IMR-90 (cell line): Measurements from ENCODE around the gene GFOD2. TPM values are rescaled to one million over a fixed set of nuclear protein-coding genes. Genes with fewer than 3 reads are reported as not detected.

ENCODE experiments used
- ATAC-seq: fragments of 200-7000 bp; cut with Tn5 transposase; 2 replicates; pipeline ENCODE4 v1.9.1; 2020; ENCODE audit warnings: low read depth, mild to moderate bottlenecking, moderate library complexity
- BruUV-seq: library from RNA; stranded (reverse); fragments of 400-500 nt; replicated peaks from 2 replicates; lab custom pipeline; 2021; lab: Mats Ljungman, UMichigan
- CTCF ChIA-PET: fragments of 300-600 bp; formaldehyde crosslinking; extraction: SDS; loops from one replicate; lab custom pipeline; 2021; ENCODE audit warnings: antibody characterized with exemption; lab: Yijun Ruan, JAX
- POLR2A ChIA-PET: fragments of 300-600 bp; sonication (Branson Sonifier 250); formaldehyde crosslinking; loops from one replicate; lab custom pipeline; 2022; ENCODE audit warnings: antibody characterized with exemption; ENCODE audit not compliant: unreplicated experiment; lab: Charles Lee
- DNase-seq: peaks from one replicate; pipeline ENCODE4 v3.0.0; 2013
- H2AFZ ChIP-seq: replicated peaks from 2 replicates; pipeline ENCODE3; 2013; ENCODE audit warnings: low read length, mild to moderate bottlenecking; ENCODE audit not compliant: poor library complexity
- H2AK5ac ChIP-seq: 2 replicates; pipeline ENCODE4 v1.6.1; 2013; ENCODE audit warnings: low read depth, low read length, inconsistent platforms
- H2AK9ac ChIP-seq: replicated peaks from 2 replicates; pipeline ENCODE3; 2013; ENCODE audit warnings: mild to moderate bottlenecking, low read depth, low read length, moderate library complexity; ENCODE audit not compliant: poor library complexity
- H2BK120ac ChIP-seq: 2 replicates; pipeline ENCODE4 v1.6.1; 2013; ENCODE audit warnings: low read depth, low read length, inconsistent platforms
- H2BK15ac ChIP-seq: 3 replicates; pipeline ENCODE4 v1.6.1; 2013; ENCODE audit warnings: low read depth, low read length, inconsistent platforms
- H2BK20ac ChIP-seq: 2 replicates; pipeline ENCODE4 v1.6.1; 2013; ENCODE audit warnings: low read depth, mild to moderate bottlenecking, inconsistent platforms, low read length, moderate library complexity
- H2BK5ac ChIP-seq: 2 replicates; pipeline ENCODE4 v1.6.1; 2013; ENCODE audit warnings: mild to moderate bottlenecking, low read depth, low read length, inconsistent platforms; ENCODE audit not compliant: poor library complexity, severe bottlenecking
- H3K14ac ChIP-seq: replicated peaks from 2 replicates; pipeline ENCODE4 v1.6.1; 2013; ENCODE audit warnings: low read depth, low read length, inconsistent platforms
- H3K18ac ChIP-seq: 2 replicates; pipeline ENCODE4 v1.6.1; 2013; ENCODE audit warnings: low read depth, low read length, control low read depth
- H3K23ac ChIP-seq: 2 replicates; pipeline ENCODE4 v1.6.1; 2013; ENCODE audit warnings: low read depth, low read length, inconsistent platforms
- H3K27ac ChIP-seq: 2 replicates; pipeline ENCODE4 v1.5.1; 2013; ENCODE audit warnings: mild to moderate bottlenecking, control low read depth, low read length; ENCODE audit not compliant: insufficient read depth
- H3K27me3 ChIP-seq: 2 replicates; pipeline ENCODE4 v1.6.1; 2013; ENCODE audit warnings: low read length; ENCODE audit not compliant: control insufficient read depth, insufficient read depth
- H3K36me3 ChIP-seq: 2 replicates; pipeline ENCODE4 v1.6.1; 2013; ENCODE audit warnings: low read length, mixed read lengths; ENCODE audit not compliant: control insufficient read depth, insufficient read depth
- H3K4ac ChIP-seq: 2 replicates; pipeline ENCODE4 v1.6.1; 2013; ENCODE audit warnings: low read depth, low read length, inconsistent platforms
- H3K4me1 ChIP-seq: 2 replicates; pipeline ENCODE4 v1.6.1; 2013; ENCODE audit warnings: low read length, mixed read lengths; ENCODE audit not compliant: control insufficient read depth, insufficient read depth
- H3K4me2 ChIP-seq: 2 replicates; pipeline ENCODE4 v1.6.1; 2013; ENCODE audit warnings: low read depth, mild to moderate bottlenecking, control low read depth, low read length, moderate library complexity
- H3K4me3 ChIP-seq: 2 replicates; pipeline ENCODE4 v1.5.1; 2013; ENCODE audit warnings: low read depth, mild to moderate bottlenecking, control low read depth, low read length, moderate library complexity; ENCODE audit not compliant: insufficient read depth
- H3K56ac ChIP-seq: 2 replicates; pipeline ENCODE4 v1.6.1; 2013; ENCODE audit warnings: low read length, inconsistent platforms; ENCODE audit not compliant: insufficient read depth; ENCODE audit errors: extremely low read depth
- H3K79me1 ChIP-seq, 2 experiments: 2 replicates each; pipeline ENCODE4 v1.6.1; 2013; ENCODE audit warnings: low read length in 2 of 2, inconsistent platforms in 1 of 2, low read depth in 1 of 2
- H3K9ac ChIP-seq: 2 replicates; pipeline ENCODE4 v1.6.1; 2013; ENCODE audit warnings: low read depth, low read length, control low read depth
- H3K9me1 ChIP-seq: 2 replicates; pipeline ENCODE4 v1.6.1; 2013; ENCODE audit warnings: low read length, inconsistent platforms; ENCODE audit not compliant: insufficient read depth
- H3K9me3 ChIP-seq: 2 replicates; pipeline ENCODE4 v1.6.1; 2013; ENCODE audit warnings: low read length; ENCODE audit not compliant: control insufficient read depth, insufficient read depth
- H4K20me1 ChIP-seq: 2 replicates; pipeline ENCODE4 v1.6.1; 2013; ENCODE audit warnings: low read length, inconsistent platforms; ENCODE audit not compliant: insufficient read depth
- H4K5ac ChIP-seq: 2 replicates; pipeline ENCODE4 v1.6.1; 2013; ENCODE audit warnings: mild to moderate bottlenecking, low read depth, low read length, control low read depth
- H4K8ac ChIP-seq, 2 experiments: 2 replicates each; pipeline ENCODE4 v1.6.1; 2013; ENCODE audit warnings: low read depth in 2 of 2, low read length in 2 of 2, control low read depth in 1 of 2, inconsistent platforms in 1 of 2
- H4K91ac ChIP-seq: 2 replicates; pipeline ENCODE4 v1.6.1; 2013; ENCODE audit warnings: low read depth, low read length, inconsistent platforms; ENCODE audit not compliant: insufficient read depth
- CEBPB ChIP-seq: IDR thresholded peaks from 2 replicates; pipeline ENCODE4 v1.6.1; 2012; ENCODE audit warnings: low read depth, low read length, improper control_type of control experiment
- CHD1 ChIP-seq: IDR thresholded peaks from 2 replicates; pipeline ENCODE4 v1.6.1; 2012; ENCODE audit warnings: low read depth, low read length, improper control_type of control experiment
- ELK1 ChIP-seq: fragments of 150-350 bp; IDR thresholded peaks from 2 replicates; pipeline ENCODE4 v1.6.1; 2016; ENCODE audit warnings: low read depth, mild to moderate bottlenecking, low read length, moderate library complexity, borderline replicate concordance
- FOS ChIP-seq: fragments of 150-350 bp; IDR thresholded peaks from 2 replicates; pipeline ENCODE4 v1.6.1; 2016; ENCODE audit warnings: low read depth, low read length
- MAZ ChIP-seq: IDR thresholded peaks from 2 replicates; pipeline ENCODE4 v1.6.1; 2012; ENCODE audit warnings: low read depth, mild to moderate bottlenecking, low read length, improper control_type of control experiment, moderate library complexity, borderline replicate concordance
- MXI1 ChIP-seq: IDR thresholded peaks from 2 replicates; pipeline ENCODE4 v1.6.1; 2012; ENCODE audit warnings: low read depth, mild to moderate bottlenecking, low read length, moderate library complexity, borderline replicate concordance
- POLR2A ChIP-seq: IDR thresholded peaks from 2 replicates; pipeline ENCODE4 v1.6.1; 2012; ENCODE audit warnings: mild to moderate bottlenecking, low read depth, low read length
- RAD21 ChIP-seq: IDR thresholded peaks from 2 replicates; pipeline ENCODE4 v1.6.1; 2012; ENCODE audit warnings: low read length, improper control_type of control experiment
- RCOR1 ChIP-seq: IDR thresholded peaks from 2 replicates; pipeline ENCODE4 v1.6.1; 2012; ENCODE audit warnings: mild to moderate bottlenecking, low read length, improper control_type of control experiment; ENCODE audit not compliant: insufficient replicate concordance
- RFX5 ChIP-seq: IDR thresholded peaks from 2 replicates; pipeline ENCODE4 v1.8.0; 2012; ENCODE audit warnings: low read depth, mild to moderate bottlenecking, low read length, moderate library complexity
- SMC3 ChIP-seq: fragments of 150-350 bp; IDR thresholded peaks from 2 replicates; pipeline ENCODE4 v1.6.1; 2016; ENCODE audit warnings: low read depth, mild to moderate bottlenecking, antibody characterized with exemption, low read length, moderate library complexity
- USF2 ChIP-seq: fragments of 150-350 bp; IDR thresholded peaks from 2 replicates; pipeline ENCODE4 v1.6.1; 2017; ENCODE audit warnings: mild to moderate bottlenecking, antibody characterized with exemption, low read length, low read depth
- WGBS, 2 experiments: methylation state at CpG; one replicate each; pipeline versions ENCODE4 v1.1.5 to v1.1.7; 2013; ENCODE audit warnings: missing lambda C conversion rate in 2 of 2; ENCODE audit not compliant: insufficient read length in 1 of 2; ENCODE audit errors: extremely low coverage in 2 of 2; 5-methylcytosine and 5-hydroxymethylcytosine counted together
- dilution Hi-C: fragments of 300-500 bp; cut with HindIII; formaldehyde crosslinking; loops from one replicate; pipeline ENCODE4 v1.14.3; 2018; ENCODE audit warnings: low sequenced_read_pairs; ENCODE audit not compliant: unreplicated experiment
- in situ Hi-C: fragments of 300-500 bp; cut with MboI; formaldehyde crosslinking; loops from 3 replicates; pipeline ENCODE4 v1.14.3; 2019; ENCODE audit warnings: low sequenced_read_pairs, inconsistent platforms, mixed read lengths
- intact Hi-C: fragments of 100-400 bp; cut with micrococcal nuclease; formaldehyde crosslinking; loops from 2 replicates; pipeline ENCODE4 v1.10.0; 2022
- polyA plus RNA-seq, 3 experiments: library from polyadenylated mRNA; depleted of rRNA; stranded (reverse); fragments of >200 nt; gene quantifications; 2 replicates each; pipeline ENCODE4 v1.2.3, GENCODE V29; 2012; ENCODE audit warnings: low replicate concordance in 1 of 3
- total RNA-seq: library from RNA; depleted of rRNA; stranded (reverse); fragments of >200 nt; gene quantifications from 2 replicates; pipeline ENCODE4 v1.2.3, GENCODE V29; 2012

The GFOD2 gene
- total and polyA plus RNA-seq, 2 of the 4 experiments (the other 2 are of a cell fraction) = 12.3 to 18.1 TPM

- Histone ChIP-seq H2AK9ac (peak within 1 kb of the TSS; percentile 95), H3K4me3 (peak within 1 kb of the TSS; percentile 64), H3K18ac (peak within 1 kb of the TSS; percentile 28), H3K9me3 (no peaks in the 10 kb centered on the region), H2BK120ac (peak within 1 kb of the TSS; percentile 2; the same call in 1 of the 2 replicates), H2BK5ac (peak within 1 kb of the TSS; percentile 63), H3K4me2 (peak within 1 kb of the TSS; percentile 93), H3K14ac (peak within 1 kb of the TSS; percentile 96), H4K5ac (peak within 1 kb of the TSS; percentile 69), H2AFZ (peak within 1 kb of the TSS; percentile 100), H2BK20ac (peak within 1 kb of the TSS; percentile 2; the same call in 1 of the 2 replicates), H3K56ac (peak within 1 kb of the TSS; percentile 24; the same call in 1 of the 2 replicates), H3K23ac (peak within 1 kb of the TSS; percentile 96), H3K27me3 (no peaks in the 10 kb centered on the region), H4K91ac (peak within 1 kb of the TSS; percentile 88), H2AK5ac (peak within 1 kb of the TSS; percentile 87), H2BK15ac (peak within 1 kb of the TSS; percentile 59; the same call in 1 of the 3 replicates), H4K8ac (peak within 1 kb of the TSS; percentile 87 to 95), H3K9ac (peak within 1 kb of the TSS; percentile 67), H3K36me3 (peaks cover 3% of the 10 kb centered on the region; the same call in 1 of the 2 replicates), H4K20me1 (peaks cover 5% of the 10 kb centered on the region), H3K4ac (peak within 1 kb of the TSS; percentile 94), H3K4me1 (peaks cover 6% of the 10 kb centered on the region; the same call in 1 of the 2 replicates), H3K27ac (peak within 1 kb of the TSS; percentile 65), H3K9me1 (peaks cover 4% of the 10 kb centered on the region), H3K79me1 (peaks cover 6 to 20% of the 10 kb centered on the region in 2 experiments; a peak in 3 of 4 replicates)
- TSS peak; percentile 38 for BruUV-seq
- POLR2A ChIA-PET = interaction anchor here (0.5 kb wide), 1 partner anchor 276 kb away, joined by 3 read pairs; no protein-coding TSS in a partner anchor
- DNase-seq (peak; percentile 84), ATAC-seq (peak; percentile 87)
- in situ Hi-C loops = loop anchor here (10.0 kb wide), 1 partner anchor 135 kb away; the partner anchor contains the start of gene RIPOR1
- intact Hi-C loops = no loop called here
- WGBS, 2 experiments = 0% methylated on average over 43 of the region's 83 CpGs; no CpG with 5 or more reads in 1 of the 2 experiments
- dilution Hi-C loops = no loop called here
- CTCF ChIA-PET = interaction anchor here (1.0 to 1.4 kb wide), 2 partner anchors 98 to 139 kb away, joined by 4 read pairs; partner anchors contain the start of gene CTCF
- no peak for TF ChIP-seq CEBPB
- TF ChIP-seq RAD21 = no peak
- TF ChIP-seq RCOR1 = no peak
- TF ChIP-seq USF2 = no peak
- TF ChIP-seq POLR2A = peak; percentile 80
- no peak for TF ChIP-seq FOS
- no peak for TF ChIP-seq RFX5
- TF ChIP-seq CHD1 = peak; percentile 69; the same call in 1 of the 2 replicates
- TF ChIP-seq MXI1 = peak; percentile 58; the same call in 1 of the 2 replicates
- peak; percentile 85; the same call in 1 of the 2 replicates for TF ChIP-seq MAZ
- TF ChIP-seq ELK1 = no peak
- TF ChIP-seq SMC3 = no peak
Measured at GRCh38 chr16:67659675-67660563, 59.2 kb downstream of the GFOD2 start, which contains the start of gene ACD. ACD (minus strand) TSS chr16:67660260; CDS start chr16:67660220, 40 bp downstream.
